Forelimb muscle (tissue), 1 donor: ENCODE measurements around the gene COL6A3. TPM values are rescaled to one million over a fixed set of nuclear protein-coding genes. Genes with fewer than 3 reads are reported as not detected.
"Not testable (repeated sequence)": the region's sequence is repeated elsewhere in the genome, so short reads cannot be mapped to it uniquely, and the experiment has no call there.

ENCODE experiments used
- DNase-seq: peaks from one replicate; pipeline ENCODE4 v3.0.0-alpha.2; 2013; ENCODE audit warnings: low read depth
- polyA plus RNA-seq: library from polyadenylated mRNA; unstranded; fragments of 120-200 nt; gene quantifications from one replicate; pipeline ENCODE4 v1.2.1, GENCODE V29; 2013; ENCODE audit not compliant: insufficient read length

The COL6A3 gene
- polyA plus RNA-seq, 1 donor, result 178 TPM

GRCh38 chr2:237379636-237380035, 34.3 kb downstream of the COL6A3 start:
- DNase-seq, result no peak

- DNase-seq, result no peak
Observed at GRCh38 chr2:237378650-237379049, 35.3 kb downstream of the COL6A3 start.

GRCh38 chr2:237374284-237375060, 39.5 kb downstream of the COL6A3 start:
- DNase-seq, result no peak

- no peak for DNase-seq
Observed at GRCh38 chr2:237371856-237372255, 42.1 kb downstream of the COL6A3 start.

GRCh38 chr2:237365671-237366070, 48.3 kb downstream of the COL6A3 start:
- DNase-seq, result no peak

- DNase-seq, result no peak
Observed at GRCh38 chr2:237364655-237365054, 49.3 kb downstream of the COL6A3 start.

GRCh38 chr2:237361194-237362004, 52.6 kb downstream of the COL6A3 start:
- DNase-seq, result peak; percentile 26

GRCh38 chr2:237359894-237360780, 53.8 kb downstream of the COL6A3 start:
- no peak for DNase-seq

GRCh38 chr2:237359518-237359840, 54.5 kb downstream of the COL6A3 start:
- no peak for DNase-seq

GRCh38 chr2:237358721-237359517, 55.0 kb downstream of the COL6A3 start:
- no peak for DNase-seq

GRCh38 chr2:237355701-237356100, 58.3 kb downstream of the COL6A3 start:
- no peak for DNase-seq

GRCh38 chr2:237354892-237355291, 59.1 kb downstream of the COL6A3 start:
- no peak for DNase-seq

GRCh38 chr2:237354172-237354571, 59.8 kb downstream of the COL6A3 start:
- not testable (repeated sequence) for DNase-seq

- no peak for DNase-seq
Observed at GRCh38 chr2:237353215-237353614, 60.7 kb downstream of the COL6A3 start.

GRCh38 chr2:237352279-237352845, 61.6 kb downstream of the COL6A3 start:
- DNase-seq, result no peak

GRCh38 chr2:237351796-237352195, 62.2 kb downstream of the COL6A3 start:
- no peak for DNase-seq

GRCh38 chr2:237351046-237351445, 62.9 kb downstream of the COL6A3 start:
- DNase-seq, result no peak

- DNase-seq, result no peak
Observed at GRCh38 chr2:237350597-237350996, 63.4 kb downstream of the COL6A3 start.

- DNase-seq, result no peak
Observed at GRCh38 chr2:237350070-237350469, 63.9 kb downstream of the COL6A3 start.

- DNase-seq, result no peak
Observed at GRCh38 chr2:237348281-237348865, 65.6 kb downstream of the COL6A3 start.
